ENCODE data around the gene FCHSD1. TPM values are rescaled to one million over a fixed set of nuclear protein-coding genes. Genes with fewer than 3 reads are reported as not detected.

FCHSD1 gene
- total RNA-seq, 1 donor from 2014 or later: 28.6 TPM

GRCh38 chr5:141636413-141637122 is 14.7 kb downstream of the FCHSD1 start, which contains the start of the genes HDAC3 and RELL2:
HDAC3 (minus strand) TSS chr5:141636849; CDS start chr5:141636790, 59 bp downstream.
RELL2 (plus strand) TSS chr5:141636997; CDS start chr5:141638226, 1,229 bp downstream.
- Mint-ChIP-seq H3K27ac (ENCODE audit: unreplicated experiment) (peak within 1 kb of the TSS; percentile 70), H3K4me3 (ENCODE audit: unreplicated experiment) (peak within 1 kb of the TSS; percentile 85), H3K27me3 (ENCODE audit: unreplicated experiment) (no peaks in the 10 kb centered on the region), H3K36me3 (ENCODE audit: unreplicated experiment) (peaks cover 7% of the 10 kb centered on the region), H3K9me3 (ENCODE audit: unreplicated experiment) (no peaks in the 10 kb centered on the region), H3K4me1 (ENCODE audit: unreplicated experiment) (peaks cover 23% of the 10 kb centered on the region)
- peak; percentile 99 for DNase-seq (ENCODE audit: extremely low spot score, unreplicated experiment)
- TF ChIP-seq, protein P1, sequence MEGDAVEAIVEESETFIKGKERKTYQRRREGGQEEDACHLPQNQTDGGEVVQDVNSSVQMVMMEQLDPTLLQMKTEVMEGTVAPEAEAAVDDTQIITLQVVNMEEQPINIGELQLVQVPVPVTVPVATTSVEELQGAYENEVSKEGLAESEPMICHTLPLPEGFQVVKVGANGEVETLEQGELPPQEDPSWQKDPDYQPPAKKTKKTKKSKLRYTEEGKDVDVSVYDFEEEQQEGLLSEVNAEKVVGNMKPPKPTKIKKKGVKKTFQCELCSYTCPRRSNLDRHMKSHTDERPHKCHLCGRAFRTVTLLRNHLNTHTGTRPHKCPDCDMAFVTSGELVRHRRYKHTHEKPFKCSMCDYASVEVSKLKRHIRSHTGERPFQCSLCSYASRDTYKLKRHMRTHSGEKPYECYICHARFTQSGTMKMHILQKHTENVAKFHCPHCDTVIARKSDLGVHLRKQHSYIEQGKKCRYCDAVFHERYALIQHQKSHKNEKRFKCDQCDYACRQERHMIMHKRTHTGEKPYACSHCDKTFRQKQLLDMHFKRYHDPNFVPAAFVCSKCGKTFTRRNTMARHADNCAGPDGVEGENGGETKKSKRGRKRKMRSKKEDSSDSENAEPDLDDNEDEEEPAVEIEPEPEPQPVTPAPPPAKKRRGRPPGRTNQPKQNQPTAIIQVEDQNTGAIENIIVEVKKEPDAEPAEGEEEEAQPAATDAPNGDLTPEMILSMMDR (IDR thresholded peaks at IDR 0.05): no peak

- H3K4me1 Mint-ChIP-seq (ENCODE audit: unreplicated experiment): peaks cover 23% of the 10 kb centered on the region
Measured at GRCh38 chr5:141636106-141636412, 15.2 kb downstream of the FCHSD1 start.

DNA sequence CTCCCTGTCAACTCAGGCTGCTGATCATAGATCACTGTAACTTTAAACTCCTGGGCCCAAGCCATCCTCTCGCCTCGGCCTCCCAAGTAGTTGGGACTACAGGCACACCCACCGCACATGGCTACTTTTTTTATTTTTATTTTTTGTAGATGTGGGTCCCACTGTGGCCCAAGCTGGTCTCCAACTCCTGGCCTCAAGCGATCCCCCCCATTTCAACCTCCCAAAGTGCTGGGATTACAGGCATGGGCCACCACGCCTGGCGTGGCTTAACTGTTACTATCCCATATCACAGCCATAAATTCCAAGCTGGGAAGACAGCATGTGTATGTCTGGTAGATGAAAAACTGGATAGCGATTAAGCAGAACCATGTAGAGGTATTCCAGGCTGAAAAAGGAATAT is 15.6 kb downstream of the FCHSD1 start:
- H3K36me3 Mint-ChIP-seq (ENCODE audit: unreplicated experiment): peaks cover 7% of the 10 kb centered on the region
- peaks cover 20% of the 10 kb centered on the region for H3K4me1 Mint-ChIP-seq (ENCODE audit: unreplicated experiment)
- no peaks in the 10 kb centered on the region for H3K9me3 Mint-ChIP-seq (ENCODE audit: unreplicated experiment)
- no peak for DNase-seq (ENCODE audit: extremely low spot score, unreplicated experiment)
- TF ChIP-seq, protein P1 (IDR thresholded peaks at IDR 0.05): no peak
- H3K4me3 Mint-ChIP-seq (ENCODE audit: unreplicated experiment): peak overlapping the region; percentile 85
- no peaks in the 10 kb centered on the region for H3K27me3 Mint-ChIP-seq (ENCODE audit: unreplicated experiment)
- H3K27ac Mint-ChIP-seq (ENCODE audit: unreplicated experiment): peak overlapping the region; percentile 70

More at GRCh38 chr5:141636106-141636412, 15.2 kb downstream of the FCHSD1 start:
- no peak for DNase-seq (ENCODE audit: extremely low spot score, unreplicated experiment)
- Mint-ChIP-seq H3K4me3 (ENCODE audit: unreplicated experiment) (peak overlapping the region; percentile 85), H3K27me3 (ENCODE audit: unreplicated experiment) (no peaks in the 10 kb centered on the region), H3K27ac (ENCODE audit: unreplicated experiment) (peak overlapping the region; percentile 70), H3K9me3 (ENCODE audit: unreplicated experiment) (no peaks in the 10 kb centered on the region), H3K36me3 (ENCODE audit: unreplicated experiment) (peaks cover 7% of the 10 kb centered on the region)
- TF ChIP-seq, protein P1 (IDR thresholded peaks at IDR 0.05): no peak

GRCh38 chr5:141634720-141635119 is 16.5 kb downstream of the FCHSD1 start:
- peaks cover 19% of the 10 kb centered on the region for H3K4me1 Mint-ChIP-seq (ENCODE audit: unreplicated experiment)
- H3K36me3 Mint-ChIP-seq (ENCODE audit: unreplicated experiment): peaks cover 15% of the 10 kb centered on the region
- no peaks in the 10 kb centered on the region for H3K27me3 Mint-ChIP-seq (ENCODE audit: unreplicated experiment)
- H3K27ac Mint-ChIP-seq (ENCODE audit: unreplicated experiment): no peak overlapping the region
- TF ChIP-seq, protein P1 (IDR thresholded peaks at IDR 0.05): no peak
- no peak overlapping the region for H3K4me3 Mint-ChIP-seq (ENCODE audit: unreplicated experiment)
- DNase-seq (ENCODE audit: extremely low spot score, unreplicated experiment): no peak
- no peaks in the 10 kb centered on the region for H3K9me3 Mint-ChIP-seq (ENCODE audit: unreplicated experiment)

DNA sequence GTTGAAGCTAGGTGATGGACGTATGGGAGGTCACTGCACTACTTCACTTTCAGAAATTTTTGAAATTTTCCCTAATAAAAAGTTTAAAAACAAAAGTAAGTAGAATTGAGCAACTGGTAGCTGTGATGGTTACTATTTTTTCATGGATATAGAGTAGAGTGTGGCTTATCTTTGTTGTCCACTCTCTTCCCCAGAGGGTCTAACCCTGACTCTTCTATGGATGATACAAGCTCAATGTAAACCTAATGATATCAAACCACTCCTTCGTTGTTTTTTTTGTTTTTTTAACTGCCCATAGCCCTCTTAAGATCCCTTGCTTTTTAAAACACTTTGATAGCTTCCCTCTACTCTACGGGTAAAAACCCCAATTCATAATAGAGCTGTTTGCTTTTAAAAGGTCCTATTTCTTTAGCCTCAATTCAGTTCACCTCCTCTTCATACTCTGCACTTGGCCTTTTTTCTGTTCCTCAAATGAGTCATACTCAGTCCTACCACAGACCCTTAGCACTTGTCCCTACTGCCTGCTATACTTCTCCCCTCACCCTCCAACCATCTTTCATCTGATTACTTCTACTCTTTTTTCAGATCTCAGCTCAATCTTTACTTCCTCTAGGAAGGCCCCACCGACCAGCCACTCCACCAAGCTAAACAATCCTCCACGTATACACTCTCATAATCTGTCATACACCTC is 17.2 kb downstream of the FCHSD1 start:
- H3K9me3 Mint-ChIP-seq (ENCODE audit: unreplicated experiment): no peaks in the 10 kb centered on the region
- no peak for DNase-seq (ENCODE audit: extremely low spot score, unreplicated experiment)
- no peak overlapping the region for H3K27ac Mint-ChIP-seq (ENCODE audit: unreplicated experiment)
- TF ChIP-seq, protein P1 (IDR thresholded peaks at IDR 0.05): no peak
- no peaks in the 10 kb centered on the region for H3K27me3 Mint-ChIP-seq (ENCODE audit: unreplicated experiment)
- peaks cover 19% of the 10 kb centered on the region for H3K4me1 Mint-ChIP-seq (ENCODE audit: unreplicated experiment)
- H3K4me3 Mint-ChIP-seq (ENCODE audit: unreplicated experiment): no peak overlapping the region
- peaks cover 17% of the 10 kb centered on the region for H3K36me3 Mint-ChIP-seq (ENCODE audit: unreplicated experiment)
